ENCODE results near the gene SORCS1.

SORCS1 gene

DNA sequence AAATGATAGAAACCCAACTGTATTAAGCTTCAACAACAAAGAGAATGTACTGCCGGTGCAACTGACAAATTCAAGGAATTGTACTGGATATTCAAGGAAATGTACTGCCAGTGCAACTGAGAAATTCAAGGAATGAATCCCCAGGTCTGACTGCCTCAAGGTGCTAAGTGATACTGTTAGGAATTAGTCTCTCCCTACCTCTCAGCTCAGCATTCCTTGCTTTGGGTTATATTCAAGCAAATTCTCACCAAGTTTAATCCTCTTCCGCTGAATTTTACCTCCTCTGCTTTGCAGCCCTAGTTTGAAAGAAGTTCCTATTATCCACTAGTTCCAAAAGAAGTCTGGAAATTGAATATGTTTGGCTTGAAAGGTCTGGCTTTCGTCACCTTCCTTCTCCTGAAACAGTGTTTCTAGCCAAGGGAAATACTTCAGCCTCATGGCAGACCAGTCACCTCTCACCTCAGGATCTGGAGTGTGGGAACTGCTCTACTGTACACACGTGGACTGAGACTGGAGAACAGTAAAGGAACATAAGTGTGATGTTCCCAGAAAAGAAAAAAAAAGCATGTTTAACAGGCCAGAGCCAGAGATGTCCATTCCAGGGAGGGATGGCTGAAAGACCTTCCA is 60.4 kb downstream of the SORCS1 start:
- no peak overlapping the region for H3K27ac ChIP-seq
- TF ChIP-seq ZFX (IDR thresholded peaks at IDR 0.05; ENCODE audit: borderline replicate concordance), result no peak
- TF ChIP-seq CTCF (IDR thresholded peaks at IDR 0.05), result no peak

DNA sequence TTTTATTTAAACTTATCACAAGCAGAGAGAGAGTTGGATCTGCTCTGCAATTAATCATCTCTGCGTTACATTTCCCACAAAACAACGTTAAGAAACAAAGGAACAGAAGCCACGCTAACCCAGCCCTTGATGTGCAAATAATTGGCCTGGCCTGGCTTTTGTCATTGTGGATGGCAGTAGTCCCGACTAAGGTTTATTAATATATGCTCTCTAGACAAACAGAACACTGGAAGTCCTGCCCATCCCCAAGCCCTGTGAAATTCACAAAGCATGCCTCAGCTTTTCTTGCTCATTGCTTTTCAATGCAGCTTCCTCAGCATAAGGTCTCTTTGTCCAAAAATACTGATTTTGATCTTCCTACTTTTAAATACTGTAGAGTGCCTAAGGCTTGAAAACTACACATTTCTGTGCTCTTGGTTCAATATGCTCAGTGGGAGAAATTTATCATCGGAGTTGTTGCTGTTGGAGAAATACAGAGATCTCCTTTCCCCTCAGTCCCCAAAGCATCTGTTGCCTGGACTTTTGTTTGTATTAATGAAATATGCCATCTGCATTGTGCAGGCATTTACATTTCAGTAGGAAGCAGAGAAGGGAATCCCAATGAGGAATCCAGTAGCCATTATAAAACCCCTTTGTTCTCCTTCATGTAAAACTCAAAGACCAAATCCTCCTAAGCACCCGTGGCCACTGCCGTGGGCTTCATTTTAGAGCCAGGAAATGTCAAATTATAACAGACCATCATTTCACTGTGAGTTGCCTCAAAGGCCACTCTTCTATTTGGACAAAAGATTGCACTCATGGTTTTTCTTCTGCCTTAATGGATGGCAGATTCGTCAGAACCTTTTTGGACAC is 61.1 kb downstream of the SORCS1 start:
- no peak overlapping the region for H3K27ac ChIP-seq
- TF ChIP-seq CTCF (IDR thresholded peaks at IDR 0.05), result no peak

DNA sequence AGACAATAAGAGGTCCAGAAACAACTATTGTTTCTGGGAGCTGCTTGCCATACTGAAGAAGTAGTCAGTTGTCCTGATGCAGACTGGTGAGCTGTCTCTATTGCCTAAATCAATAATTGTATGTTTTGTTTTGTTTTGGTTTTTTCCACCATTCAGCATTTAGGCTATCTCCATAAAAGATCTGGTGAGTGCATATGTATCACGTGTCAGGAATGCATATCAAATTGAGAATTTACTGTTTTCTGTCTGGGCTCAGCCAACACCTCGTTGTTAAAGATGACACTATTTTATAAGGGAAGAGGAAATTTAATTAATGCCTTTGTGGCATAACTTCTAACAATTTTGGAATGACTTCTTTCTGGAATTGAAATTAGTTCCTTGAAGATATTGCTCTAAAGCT is 66.2 kb downstream of the SORCS1 start:
- no peak for TF ChIP-seq ZFX (IDR thresholded peaks at IDR 0.05; ENCODE audit: borderline replicate concordance)
- TF ChIP-seq CTCF (IDR thresholded peaks at IDR 0.05), result no peak
- H3K27ac ChIP-seq, result no peak overlapping the region

GRCh38 chr10:107094824-107095522 is 69.5 kb downstream of the SORCS1 start:
- TF ChIP-seq CTCF (IDR thresholded peaks at IDR 0.05) (no peak), ZFX (IDR thresholded peaks at IDR 0.05; ENCODE audit: borderline replicate concordance) (no peak)
- no peak overlapping the region for H3K27ac ChIP-seq

DNA sequence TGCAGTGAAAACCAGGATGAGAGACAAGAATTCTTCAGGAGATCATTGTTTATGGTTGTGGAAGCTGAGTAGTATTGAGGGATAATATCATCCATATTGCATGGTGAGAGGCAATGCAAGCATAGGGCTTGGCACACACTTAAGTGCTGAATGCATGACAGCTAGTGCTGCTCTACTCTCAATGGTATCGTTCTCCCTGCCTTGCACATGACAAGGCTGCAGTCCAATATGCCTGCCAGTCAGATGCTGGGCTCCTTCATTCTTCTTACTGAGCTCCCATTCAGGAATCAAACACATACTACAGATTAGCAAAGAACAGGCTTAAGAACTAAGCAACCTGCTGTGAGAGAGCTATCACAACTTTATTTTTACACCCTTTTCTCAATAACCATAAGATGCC is 72.2 kb downstream of the SORCS1 start:
- TF ChIP-seq CTCF (IDR thresholded peaks at IDR 0.05) (no peak), ZFX (IDR thresholded peaks at IDR 0.05; ENCODE audit: borderline replicate concordance) (no peak)
- no peak overlapping the region for H3K27ac ChIP-seq

DNA sequence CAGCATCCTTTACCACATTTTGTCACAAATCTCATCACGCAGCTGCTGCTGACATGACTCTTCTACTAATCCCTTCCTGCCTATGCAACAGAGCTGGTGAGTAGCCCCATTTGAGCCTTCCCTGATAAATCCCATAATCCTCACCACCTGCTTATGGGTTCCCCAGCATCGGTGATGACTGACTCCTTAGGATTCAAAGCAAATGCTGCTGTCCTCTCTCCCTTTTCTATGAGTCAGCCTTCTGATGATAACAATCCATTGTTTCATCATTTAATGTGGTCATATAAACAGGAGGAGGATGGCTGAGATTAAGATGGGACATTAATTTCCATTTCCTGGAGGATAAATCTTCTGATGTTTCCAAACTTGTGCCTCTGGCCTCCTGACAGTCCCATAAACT is 73.4 kb downstream of the SORCS1 start:
- TF ChIP-seq CTCF (IDR thresholded peaks at IDR 0.05) (no peak), ZFX (IDR thresholded peaks at IDR 0.05; ENCODE audit: borderline replicate concordance) (no peak)
- H3K27ac ChIP-seq, result no peak overlapping the region
